ENCODE measurements around the gene COL21A1. TPM values are rescaled to one million over a fixed set of nuclear protein-coding genes. Genes with fewer than 3 reads are reported as not detected.

The COL21A1 gene
- total RNA-seq, 1 donor from 2014 or later, result not detected

- no peaks in the 10 kb centered on the region for H3K27me3 Mint-ChIP-seq
- intact Hi-C loops (cut with micrococcal nuclease), result no loop called here
- DNase-seq, result no peak
- no peak overlapping the region for H3K27ac Mint-ChIP-seq
- no peak overlapping the region for H3K4me3 Mint-ChIP-seq
- no peaks in the 10 kb centered on the region for H3K36me3 Mint-ChIP-seq (ENCODE audit: low read depth)
- H3K4me1 Mint-ChIP-seq, result no peaks in the 10 kb centered on the region
- no peaks in the 10 kb centered on the region for H3K9me3 Mint-ChIP-seq
Measured at GRCh38 chr6:56096946-56097621, 150.3 kb downstream of the COL21A1 start.

GRCh38 chr6:56096541-56096940 lies 150.8 kb downstream of the COL21A1 start:
- Mint-ChIP-seq H3K9me3 (no peaks in the 10 kb centered on the region), H3K4me1 (no peaks in the 10 kb centered on the region), H3K27me3 (no peaks in the 10 kb centered on the region), H3K36me3 (ENCODE audit: low read depth) (no peaks in the 10 kb centered on the region), H3K27ac (no peak overlapping the region), H3K4me3 (no peak overlapping the region)
- DNase-seq, result no peak
- intact Hi-C loops (cut with micrococcal nuclease), result no loop called here

GRCh38 chr6:56093776-56094175 lies 153.6 kb downstream of the COL21A1 start:
- Mint-ChIP-seq H3K27ac (no peak overlapping the region), H3K27me3 (no peaks in the 10 kb centered on the region)
- intact Hi-C loops (cut with micrococcal nuclease), result no loop called here

GRCh38 chr6:56091159-56091869 lies 156.1 kb downstream of the COL21A1 start:
- Mint-ChIP-seq H3K27me3 (no peaks in the 10 kb centered on the region), H3K4me3 (no peak overlapping the region), H3K27ac (no peak overlapping the region), H3K9me3 (peaks cover 3% of the 10 kb centered on the region), H3K36me3 (ENCODE audit: low read depth) (no peaks in the 10 kb centered on the region), H3K4me1 (no peaks in the 10 kb centered on the region)
- intact Hi-C loops (cut with micrococcal nuclease), result no loop called here
- no peak for DNase-seq

More at GRCh38 chr6:56093776-56094175, 153.6 kb downstream of the COL21A1 start:
- Mint-ChIP-seq H3K36me3 (ENCODE audit: low read depth) (no peaks in the 10 kb centered on the region), H3K4me3 (no peak overlapping the region), H3K4me1 (no peaks in the 10 kb centered on the region), H3K9me3 (no peaks in the 10 kb centered on the region)
- no peak for DNase-seq

GRCh38 chr6:56088641-56089040 lies 158.7 kb downstream of the COL21A1 start:
- H3K4me1 Mint-ChIP-seq, result no peaks in the 10 kb centered on the region
- H3K36me3 Mint-ChIP-seq (ENCODE audit: low read depth), result no peaks in the 10 kb centered on the region
- DNase-seq, result no peak
- no peaks in the 10 kb centered on the region for H3K27me3 Mint-ChIP-seq
- intact Hi-C loops (cut with micrococcal nuclease), result no loop called here
- H3K27ac Mint-ChIP-seq, result no peak overlapping the region
- H3K9me3 Mint-ChIP-seq, result peaks cover 3% of the 10 kb centered on the region
- no peak overlapping the region for H3K4me3 Mint-ChIP-seq

GRCh38 chr6:56087421-56087820 lies 160.0 kb downstream of the COL21A1 start:
- Mint-ChIP-seq H3K4me1 (no peaks in the 10 kb centered on the region), H3K4me3 (no peak overlapping the region), H3K9me3 (peaks cover 3% of the 10 kb centered on the region), H3K27me3 (no peaks in the 10 kb centered on the region), H3K36me3 (ENCODE audit: low read depth) (no peaks in the 10 kb centered on the region), H3K27ac (no peak overlapping the region)
- intact Hi-C loops (cut with micrococcal nuclease), result no loop called here
- no peak for DNase-seq

GRCh38 chr6:56079751-56080540 lies 167.4 kb downstream of the COL21A1 start:
- H3K4me1 Mint-ChIP-seq, result no peaks in the 10 kb centered on the region
- intact Hi-C loops (cut with micrococcal nuclease), result no loop called here
- no peak overlapping the region for H3K4me3 Mint-ChIP-seq
- H3K9me3 Mint-ChIP-seq, result no peaks in the 10 kb centered on the region
- no peaks in the 10 kb centered on the region for H3K27me3 Mint-ChIP-seq
- no peak overlapping the region for H3K27ac Mint-ChIP-seq
- H3K36me3 Mint-ChIP-seq (ENCODE audit: low read depth), result no peaks in the 10 kb centered on the region
- no peak for DNase-seq

GRCh38 chr6:56076033-56076432 lies 171.3 kb downstream of the COL21A1 start:
- intact Hi-C loops (cut with micrococcal nuclease), result no loop called here
- Mint-ChIP-seq H3K27me3 (no peaks in the 10 kb centered on the region), H3K36me3 (ENCODE audit: low read depth) (no peaks in the 10 kb centered on the region), H3K27ac (no peak overlapping the region), H3K9me3 (peaks cover 3% of the 10 kb centered on the region), H3K4me1 (no peaks in the 10 kb centered on the region), H3K4me3 (no peak overlapping the region)
- DNase-seq, result no peak

GRCh38 chr6:56073761-56074160 lies 173.6 kb downstream of the COL21A1 start:
- intact Hi-C loops (cut with micrococcal nuclease), result no loop called here
- H3K4me3 Mint-ChIP-seq, result no peak overlapping the region
- H3K36me3 Mint-ChIP-seq (ENCODE audit: low read depth), result no peaks in the 10 kb centered on the region
- peaks cover 3% of the 10 kb centered on the region for H3K9me3 Mint-ChIP-seq
- no peaks in the 10 kb centered on the region for H3K4me1 Mint-ChIP-seq
- H3K27me3 Mint-ChIP-seq, result no peaks in the 10 kb centered on the region
- no peak overlapping the region for H3K27ac Mint-ChIP-seq
- no peak for DNase-seq

- Mint-ChIP-seq H3K36me3 (ENCODE audit: low read depth) (no peaks in the 10 kb centered on the region), H3K27ac (no peak overlapping the region), H3K4me3 (no peak overlapping the region), H3K9me3 (peaks cover 3% of the 10 kb centered on the region), H3K4me1 (no peaks in the 10 kb centered on the region), H3K27me3 (no peaks in the 10 kb centered on the region)
- DNase-seq, result no peak
- intact Hi-C loops (cut with micrococcal nuclease), result no loop called here
Measured at GRCh38 chr6:56073315-56073714, 174.1 kb downstream of the COL21A1 start.

GRCh38 chr6:56072856-56073255 lies 174.5 kb downstream of the COL21A1 start:
- Mint-ChIP-seq H3K36me3 (ENCODE audit: low read depth) (no peaks in the 10 kb centered on the region), H3K4me1 (no peaks in the 10 kb centered on the region), H3K9me3 (peaks cover 3% of the 10 kb centered on the region), H3K27me3 (no peaks in the 10 kb centered on the region), H3K27ac (no peak overlapping the region), H3K4me3 (no peak overlapping the region)
- intact Hi-C loops (cut with micrococcal nuclease), result no loop called here
- DNase-seq, result no peak

- no peak for DNase-seq
- no peaks in the 10 kb centered on the region for H3K27me3 Mint-ChIP-seq
- H3K4me3 Mint-ChIP-seq, result no peak overlapping the region
- no peaks in the 10 kb centered on the region for H3K4me1 Mint-ChIP-seq
- no peak overlapping the region for H3K27ac Mint-ChIP-seq
- H3K36me3 Mint-ChIP-seq (ENCODE audit: low read depth), result no peaks in the 10 kb centered on the region
- intact Hi-C loops (cut with micrococcal nuclease), result no loop called here
- no peaks in the 10 kb centered on the region for H3K9me3 Mint-ChIP-seq
Measured at GRCh38 chr6:56065408-56065807, 182.0 kb downstream of the COL21A1 start.

GRCh38 chr6:56062836-56063235 lies 184.5 kb downstream of the COL21A1 start:
- Mint-ChIP-seq H3K9me3 (no peaks in the 10 kb centered on the region), H3K27me3 (no peaks in the 10 kb centered on the region), H3K4me3 (no peak overlapping the region), H3K4me1 (no peaks in the 10 kb centered on the region), H3K36me3 (ENCODE audit: low read depth) (no peaks in the 10 kb centered on the region), H3K27ac (no peak overlapping the region)
- intact Hi-C loops (cut with micrococcal nuclease), result no loop called here
- DNase-seq, result no peak

- no peak for DNase-seq
- no peak overlapping the region for H3K27ac Mint-ChIP-seq
- no peak overlapping the region for H3K4me3 Mint-ChIP-seq
- intact Hi-C loops (cut with micrococcal nuclease), result no loop called here
- H3K4me1 Mint-ChIP-seq, result no peaks in the 10 kb centered on the region
- H3K27me3 Mint-ChIP-seq, result no peaks in the 10 kb centered on the region
- no peaks in the 10 kb centered on the region for H3K36me3 Mint-ChIP-seq (ENCODE audit: low read depth)
- no peaks in the 10 kb centered on the region for H3K9me3 Mint-ChIP-seq
Measured at GRCh38 chr6:56058636-56059035, 188.7 kb downstream of the COL21A1 start.
